ENCODE results near the gene DTNBP1. TPM values are rescaled to one million over a fixed set of nuclear protein-coding genes. Genes with fewer than 3 reads are reported as not detected.
A peak's percentile ranks its signal among the peaks of the same experiment; 100 is the strongest.

Gene DTNBP1
- total and polyA plus RNA-seq, 2 of the 4 experiments (the other 2 are of a cell fraction): 4.8 to 18.7 TPM

DNA sequence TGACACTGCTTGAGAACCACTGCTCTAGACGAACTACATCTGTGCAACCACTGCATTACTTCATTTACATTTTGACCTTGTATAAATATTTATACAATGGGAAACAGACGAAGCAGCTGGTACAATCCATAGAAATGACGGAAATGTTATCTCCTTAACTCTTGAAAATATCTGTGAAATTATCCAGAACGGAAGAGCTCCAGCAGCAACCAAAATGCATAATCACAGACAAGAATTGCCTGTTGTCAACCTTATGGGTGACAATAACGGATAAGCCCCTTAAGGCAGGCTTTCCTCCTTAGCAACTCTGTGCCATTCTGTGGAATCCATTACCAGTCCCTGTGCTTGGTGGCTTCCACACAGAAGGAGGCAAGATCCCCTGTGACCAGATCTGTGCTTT, 115.4 kb downstream of the DTNBP1 start:
- H3K4me2 ChIP-seq (ENCODE audit: low read depth, low read length): peak overlapping the region; percentile 72
- dilution Hi-C loops (cut with HindIII; ENCODE audit: low sequenced_read_pairs, unreplicated experiment) (no loop called here), in situ Hi-C loops (cut with MboI; ENCODE audit: low sequenced_read_pairs) (no loop called here), intact Hi-C loops (cut with micrococcal nuclease) (loop anchor here (2.0 kb wide), 1 partner anchor 13 kb away; no protein-coding TSS in a partner anchor)
- H3K4me3 ChIP-seq (ENCODE audit: insufficient read depth, low read depth, low read length): no peak overlapping the region
- peak; percentile 92 for ATAC-seq (ENCODE audit: low read depth)
- H3K4me1 ChIP-seq (ENCODE audit: control insufficient read depth, insufficient read depth, low read length): peaks cover 6% of the 10 kb centered on the region
- H2AFZ ChIP-seq (replicated peaks; ENCODE audit: low read length, poor library complexity): peak overlapping the region; percentile 9
- peak overlapping the region; percentile 13 for H3K23ac ChIP-seq (ENCODE audit: low read depth, low read length)
- H3K18ac ChIP-seq (ENCODE audit: low read depth, low read length): peak overlapping the region; percentile 72
- peak overlapping the region; percentile 22; the same call in 1 of the 2 replicates for H2BK120ac ChIP-seq (ENCODE audit: low read depth, low read length)
- WGBS, 2 experiments (ENCODE audit: extremely low coverage in 2 of 2, insufficient read length in 1 of 2): 20% methylated on average over 2 of the region's 5 CpGs; no CpG with 5 or more reads in 1 of the 2 experiments
- no TSS peak for BruUV-seq (replicated peaks)
- no peaks in the 10 kb centered on the region for H3K27me3 ChIP-seq (ENCODE audit: control insufficient read depth, insufficient read depth, low read length)
- no peak overlapping the region for H3K56ac ChIP-seq (ENCODE audit: extremely low read depth, insufficient read depth, low read length)
- no peak overlapping the region for H4K91ac ChIP-seq (ENCODE audit: insufficient read depth, low read depth, low read length)
- 0 out of 2 replicates have a peak overlapping the region, but pooled peaks have one; percentile 8 for H3K14ac ChIP-seq (replicated peaks; ENCODE audit: low read depth, low read length)
- TF ChIP-seq MAFK (IDR thresholded peaks at IDR 0.05; ENCODE audit: low read depth, low read length) (no peak), CEBPB (IDR thresholded peaks at IDR 0.05; ENCODE audit: low read depth, low read length) (peak; percentile 25; the same call in 1 of the 2 replicates)
- H3K9me3 ChIP-seq (ENCODE audit: control insufficient read depth, insufficient read depth, low read length): no peaks in the 10 kb centered on the region
- H3K79me1 ChIP-seq (ENCODE audit: low read depth in 1 of 2, low read length in 2 of 2): peaks cover 0 to 9% of the 10 kb centered on the region in 2 experiments; a peak in 2 of 4 replicates
- ChIA-PET CTCF (no interaction called here), POLR2A (ENCODE audit: unreplicated experiment) (no interaction called here)
- H3K36me3 ChIP-seq (ENCODE audit: control insufficient read depth, insufficient read depth, low read length): no peaks in the 10 kb centered on the region
- H3K9me1 ChIP-seq (ENCODE audit: insufficient read depth, low read length): peaks cover 9% of the 10 kb centered on the region; the same call in 1 of the 2 replicates
- no peak overlapping the region for H3K9ac ChIP-seq (ENCODE audit: low read depth, low read length)
- peak overlapping the region in 1 of 2 experiments; percentile 35; a peak in 1 of 4 replicates for H4K8ac ChIP-seq (ENCODE audit: low read depth in 2 of 2, low read length in 2 of 2)
- peak overlapping the region; percentile 79; the same call in 1 of the 2 replicates for H3K27ac ChIP-seq (ENCODE audit: insufficient read depth, low read length)
- no peak overlapping the region for H2BK15ac ChIP-seq (ENCODE audit: low read depth, low read length)
- H3K4ac ChIP-seq (ENCODE audit: low read depth, low read length): peak overlapping the region; percentile 19
- H2AK5ac ChIP-seq (ENCODE audit: low read depth, low read length): peak overlapping the region; percentile 79; the same call in 1 of the 2 replicates
- no peak overlapping the region for H2AK9ac ChIP-seq (replicated peaks; ENCODE audit: low read depth, low read length, poor library complexity)
- H4K5ac ChIP-seq (ENCODE audit: low read depth, low read length): peak overlapping the region; percentile 52
- H4K20me1 ChIP-seq (ENCODE audit: insufficient read depth, low read length): no peaks in the 10 kb centered on the region; the same call in 1 of the 2 replicates
- peak; percentile 85 for DNase-seq
- peak overlapping the region; percentile 60 for H2BK20ac ChIP-seq (ENCODE audit: low read depth, low read length)
- peak overlapping the region; percentile 19 for H2BK5ac ChIP-seq (ENCODE audit: low read depth, low read length, poor library complexity, severe bottlenecking)
